A549 (cell line): ENCODE measurements around the gene ZNF710.

Source experiments
- CBX8 ChIP-seq: fragments of 200-600 bp; sonication (generic); IDR thresholded peaks from 2 replicates; pipeline ENCODE4 v1.6.1; 2016
- FOSL2 ChIP-seq, 2 experiments: fragments of 450-650 bp in 1 of 2; fragments of >200 bp in 1 of 2; sonication (Bioruptor Twin) in 1 of 2; formaldehyde crosslinking; IDR thresholded peaks; 2 replicates each; pipeline versions ENCODE4 v1.5.0 to v1.6.1; 2016 to 2020; ENCODE audit warnings: mild to moderate bottlenecking in 1 of 2, moderate library complexity in 1 of 2
- FOXS1 ChIP-seq: fragments of 250-450 bp; sonication (Bioruptor Pico); IDR thresholded peaks from 2 replicates; pipeline ENCODE4 v1.5.0; 2020; ENCODE audit warnings: mild to moderate bottlenecking, moderate library complexity
- JUN ChIP-seq, 2 experiments: fragments of >200 bp; sonication (Bioruptor Twin); formaldehyde crosslinking; IDR thresholded peaks; 2 replicates in 1 of 2; 3 replicates in 1 of 2; pipeline ENCODE4 v1.6.1; 2016 to 2017
- MAZ ChIP-seq: fragments of 150-350 bp; IDR thresholded peaks from 2 replicates; pipeline ENCODE4 v1.6.1; 2014; ENCODE audit warnings: antibody characterized with exemption, low read depth, low read length, borderline replicate concordance
- POLR2A ChIP-seq: IDR thresholded peaks from 2 replicates; pipeline ENCODE4 v1.6.1; 2012; ENCODE audit warnings: mild to moderate bottlenecking, low read length
- SMC3 ChIP-seq: fragments of >200 bp; sonication (Bioruptor Twin); formaldehyde crosslinking; IDR thresholded peaks from 3 replicates; pipeline ENCODE4 v1.6.1; 2018; ENCODE audit warnings: inconsistent platforms
- TF ChIP-seq, protein P1 (sequence below): fragments of >200 bp; sonication (Bioruptor Twin); formaldehyde crosslinking; IDR thresholded peaks from 3 replicates; pipeline ENCODE4 v1.5.1; 2016
- TF ChIP-seq, protein P2 (sequence below): fragments of 200-600 bp; sonication (generic); IDR thresholded peaks from 2 replicates; pipeline ENCODE4 v1.6.1; 2016; ENCODE audit warnings: antibody characterized with exemption, mild to moderate bottlenecking, moderate library complexity

DNA sequence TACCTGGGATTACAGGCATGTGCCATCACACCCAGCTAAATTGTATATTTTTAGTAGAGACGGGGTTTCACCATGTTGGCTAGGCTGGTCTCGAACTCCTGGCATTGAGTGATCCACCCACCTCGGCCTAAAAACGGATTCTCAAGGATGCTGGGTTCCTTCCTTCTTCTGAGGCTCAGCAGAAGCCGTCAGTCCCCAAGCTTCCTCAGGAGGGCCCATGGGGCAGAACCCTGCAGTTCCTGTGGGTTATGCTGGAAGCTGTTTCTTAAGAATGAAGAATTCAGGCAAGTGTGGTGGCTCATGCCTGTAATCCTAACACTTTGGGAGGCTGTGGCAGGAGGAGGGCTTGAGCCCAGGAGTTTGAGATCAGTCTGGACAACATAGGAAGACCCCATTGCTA lies 29.0 kb upstream of the ZNF710 start:
- TF ChIP-seq MAZ (no peak), SMC3 (no peak), CBX8 (no peak), POLR2A (no peak), FOSL2 (IDR thresholded peaks at IDR 0.05) (no peak), FOSL2 (CRISPR knock-in tag; IDR thresholded peaks at IDR 0.05) (no peak), JUN (IDR thresholded peaks at IDR 0.05) (no peak), FOXS1 (no peak)
- TF ChIP-seq, protein P1, sequence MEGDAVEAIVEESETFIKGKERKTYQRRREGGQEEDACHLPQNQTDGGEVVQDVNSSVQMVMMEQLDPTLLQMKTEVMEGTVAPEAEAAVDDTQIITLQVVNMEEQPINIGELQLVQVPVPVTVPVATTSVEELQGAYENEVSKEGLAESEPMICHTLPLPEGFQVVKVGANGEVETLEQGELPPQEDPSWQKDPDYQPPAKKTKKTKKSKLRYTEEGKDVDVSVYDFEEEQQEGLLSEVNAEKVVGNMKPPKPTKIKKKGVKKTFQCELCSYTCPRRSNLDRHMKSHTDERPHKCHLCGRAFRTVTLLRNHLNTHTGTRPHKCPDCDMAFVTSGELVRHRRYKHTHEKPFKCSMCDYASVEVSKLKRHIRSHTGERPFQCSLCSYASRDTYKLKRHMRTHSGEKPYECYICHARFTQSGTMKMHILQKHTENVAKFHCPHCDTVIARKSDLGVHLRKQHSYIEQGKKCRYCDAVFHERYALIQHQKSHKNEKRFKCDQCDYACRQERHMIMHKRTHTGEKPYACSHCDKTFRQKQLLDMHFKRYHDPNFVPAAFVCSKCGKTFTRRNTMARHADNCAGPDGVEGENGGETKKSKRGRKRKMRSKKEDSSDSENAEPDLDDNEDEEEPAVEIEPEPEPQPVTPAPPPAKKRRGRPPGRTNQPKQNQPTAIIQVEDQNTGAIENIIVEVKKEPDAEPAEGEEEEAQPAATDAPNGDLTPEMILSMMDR: no peak
- TF ChIP-seq, protein P2, sequence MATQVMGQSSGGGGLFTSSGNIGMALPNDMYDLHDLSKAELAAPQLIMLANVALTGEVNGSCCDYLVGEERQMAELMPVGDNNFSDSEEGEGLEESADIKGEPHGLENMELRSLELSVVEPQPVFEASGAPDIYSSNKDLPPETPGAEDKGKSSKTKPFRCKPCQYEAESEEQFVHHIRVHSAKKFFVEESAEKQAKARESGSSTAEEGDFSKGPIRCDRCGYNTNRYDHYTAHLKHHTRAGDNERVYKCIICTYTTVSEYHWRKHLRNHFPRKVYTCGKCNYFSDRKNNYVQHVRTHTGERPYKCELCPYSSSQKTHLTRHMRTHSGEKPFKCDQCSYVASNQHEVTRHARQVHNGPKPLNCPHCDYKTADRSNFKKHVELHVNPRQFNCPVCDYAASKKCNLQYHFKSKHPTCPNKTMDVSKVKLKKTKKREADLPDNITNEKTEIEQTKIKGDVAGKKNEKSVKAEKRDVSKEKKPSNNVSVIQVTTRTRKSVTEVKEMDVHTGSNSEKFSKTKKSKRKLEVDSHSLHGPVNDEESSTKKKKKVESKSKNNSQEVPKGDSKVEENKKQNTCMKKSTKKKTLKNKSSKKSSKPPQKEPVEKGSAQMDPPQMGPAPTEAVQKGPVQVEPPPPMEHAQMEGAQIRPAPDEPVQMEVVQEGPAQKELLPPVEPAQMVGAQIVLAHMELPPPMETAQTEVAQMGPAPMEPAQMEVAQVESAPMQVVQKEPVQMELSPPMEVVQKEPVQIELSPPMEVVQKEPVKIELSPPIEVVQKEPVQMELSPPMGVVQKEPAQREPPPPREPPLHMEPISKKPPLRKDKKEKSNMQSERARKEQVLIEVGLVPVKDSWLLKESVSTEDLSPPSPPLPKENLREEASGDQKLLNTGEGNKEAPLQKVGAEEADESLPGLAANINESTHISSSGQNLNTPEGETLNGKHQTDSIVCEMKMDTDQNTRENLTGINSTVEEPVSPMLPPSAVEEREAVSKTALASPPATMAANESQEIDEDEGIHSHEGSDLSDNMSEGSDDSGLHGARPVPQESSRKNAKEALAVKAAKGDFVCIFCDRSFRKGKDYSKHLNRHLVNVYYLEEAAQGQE: no peak
